HCT116 (cell line): ENCODE data around the gene RELA. TPM values are rescaled to one million over a fixed set of nuclear protein-coding genes. Genes with fewer than 3 reads are reported as not detected.

Source experiments
- ATAC-seq: fragments of 200-7000 bp; cut with Tn5 transposase; 2 replicates; pipeline ENCODE4 v1.9.1; 2020; ENCODE audit warnings: mild to moderate bottlenecking, moderate library complexity
- BruUV-seq: library from RNA; stranded (reverse); fragments of 400-500 nt; replicated peaks from 2 replicates; lab custom pipeline; 2021; lab: Mats Ljungman, UMichigan
- CTCF ChIA-PET: fragments of 300-600 bp; sonication (Branson Sonifier 250); formaldehyde crosslinking; loops from one replicate; lab custom pipeline; 2021; ENCODE audit warnings: antibody characterized with exemption; lab: Charles Lee
- POLR2A ChIA-PET: fragments of 300-600, 350-600 bp; sonication (Branson Sonifier 250); formaldehyde crosslinking; loops from one replicate; lab custom pipeline; 2021; ENCODE audit warnings: antibody characterized with exemption; lab: Charles Lee
- RAD21 ChIA-PET, 2 experiments: fragments of 300-600 bp; sonication (Branson Sonifier 250); formaldehyde crosslinking; loops; one replicate each; lab custom pipeline; 2023; ENCODE audit warnings: low total read pairs in 2 of 2; ENCODE audit not compliant: uncharacterized antibody in 2 of 2, unreplicated experiment in 2 of 2, low non-redundant PET in 1 of 2; lab: Charles Lee
- DNase-seq: peaks from one replicate; pipeline ENCODE4 v3.0.0-alpha.2; 2010; ENCODE audit warnings: low read depth, low spot score
- H2AFZ ChIP-seq: fragments of 200-600 bp; shearing (Covaris generic), sonication (generic); 2 replicates; pipeline ENCODE4 v1.6.1; 2017; ENCODE audit warnings: low read depth, mixed run types, mixed read lengths, antibody characterized with exemption, low read length; ENCODE audit not compliant: poor library complexity, severe bottlenecking
- H3K27ac ChIP-seq: 2 replicates; pipeline ENCODE4 v1.5.1; 2012; ENCODE audit warnings: low read depth, low read length
- H3K27me3 ChIP-seq: fragments of 200-600 bp; sonication (generic); 2 replicates; pipeline ENCODE4 v1.6.1; 2016; ENCODE audit warnings: mixed run types, low read length, mixed read lengths; ENCODE audit not compliant: insufficient read depth
- H3K36me3 ChIP-seq, 2 experiments: fragments of 200-500 bp in 1 of 2; fragments of 200-600 bp in 1 of 2; sonication (Bioruptor generic) in 1 of 2; sonication (generic) in 1 of 2; 2 replicates each; pipeline versions ENCODE4 v1.5.1 to v1.6.1; 2014 to 2016; ENCODE audit warnings: low read length in 2 of 2, inconsistent platforms in 1 of 2, mixed read lengths in 1 of 2, mixed run types in 1 of 2; ENCODE audit not compliant: insufficient read depth in 2 of 2, control insufficient read depth in 1 of 2
- H3K4me1 ChIP-seq, 2 experiments: fragments of 200-600 bp in 1 of 2; sonication (generic) in 1 of 2; 2 replicates each; pipeline versions ENCODE4 v1.5.1 to v1.6.1; 2012 to 2017; ENCODE audit warnings: low read length in 2 of 2, inconsistent platforms in 1 of 2, mild to moderate bottlenecking in 1 of 2, mixed read lengths in 1 of 2, mixed run types in 1 of 2, moderate library complexity in 1 of 2; ENCODE audit not compliant: insufficient read depth in 2 of 2, control insufficient read depth in 1 of 2
- H3K4me2 ChIP-seq: fragments of 200-600 bp; sonication (generic); 2 replicates; pipeline ENCODE4 v1.6.1; 2017; ENCODE audit warnings: mixed run types, low read length, mixed read lengths
- H3K4me3 ChIP-seq, 2 experiments: fragments of 200-600 bp in 1 of 2; sonication (generic) in 1 of 2; replicated peaks in 1 of 2; 2 replicates each; pipeline ENCODE4 v1.5.1; 2011 to 2016; ENCODE audit warnings: low read length in 2 of 2, control low read depth in 1 of 2, low read depth in 1 of 2, mild to moderate bottlenecking in 1 of 2, mixed read lengths in 1 of 2, mixed run types in 1 of 2
- H3K79me2 ChIP-seq: fragments of 200-600 bp; sonication (generic); 2 replicates; pipeline ENCODE4 v1.6.1; 2017; ENCODE audit warnings: mild to moderate bottlenecking, mixed run types, low read length, moderate library complexity, mixed read lengths; ENCODE audit not compliant: insufficient read depth
- H3K9ac ChIP-seq: fragments of 200-600 bp; sonication (generic); 2 replicates; pipeline ENCODE4 v1.6.1; 2016; ENCODE audit warnings: low read length, mixed read lengths
- H3K9me2 ChIP-seq: fragments of 200-600 bp; sonication (generic), shearing (Covaris generic); 2 replicates; pipeline ENCODE4 v1.6.1; 2017; ENCODE audit warnings: mixed run types, mild to moderate bottlenecking, moderate library complexity; ENCODE audit not compliant: insufficient read depth
- H3K9me3 ChIP-seq, 2 experiments: fragments of 200-500 bp in 1 of 2; fragments of 200-600 bp in 1 of 2; sonication (Bioruptor generic) in 1 of 2; sonication (generic) in 1 of 2; 2 replicates each; pipeline ENCODE4 v1.6.1; 2014 to 2017; ENCODE audit warnings: low read length in 2 of 2, mixed read lengths in 2 of 2, inconsistent platforms in 1 of 2, low read depth in 1 of 2, mild to moderate bottlenecking in 1 of 2, mixed run types in 1 of 2, moderate library complexity in 1 of 2; ENCODE audit not compliant: control insufficient read depth in 1 of 2, insufficient read depth in 1 of 2
- H4K20me1 ChIP-seq: fragments of 200-600 bp; sonication (generic), shearing (Covaris generic); 2 replicates; pipeline ENCODE4 v1.6.1; 2017; ENCODE audit warnings: mixed run types, mild to moderate bottlenecking, moderate library complexity; ENCODE audit not compliant: insufficient read depth
- CBX3 ChIP-seq: IDR thresholded peaks from 2 replicates; pipeline ENCODE4 v1.6.1; 2012; ENCODE audit warnings: low read depth
- CTCF ChIP-seq, 3 experiments: fragments of 200-600 bp in 1 of 3; sonication (generic) in 1 of 3; IDR thresholded peaks in 2 of 3; conservative IDR thresholded peaks in 1 of 3; 2 replicates each; pipeline ENCODE4 v1.5.1; 2012 to 2017; ENCODE audit warnings: low read depth in 2 of 3, low read length in 2 of 3, antibody characterized with exemption in 1 of 3, borderline replicate concordance in 1 of 3, control low read depth in 1 of 3, mild to moderate bottlenecking in 1 of 3, mixed read lengths in 1 of 3, mixed run types in 1 of 3, moderate library complexity in 1 of 3; ENCODE audit not compliant: insufficient read depth in 1 of 3
- EGR1 ChIP-seq: IDR thresholded peaks from 2 replicates; pipeline ENCODE4 v1.6.1; 2012; ENCODE audit warnings: low read depth
- EZH2 ChIP-seq: fragments of 200-600 bp; sonication (generic); IDR thresholded peaks from 2 replicates; pipeline ENCODE4 v1.6.1; 2017; ENCODE audit warnings: antibody characterized with exemption, mixed run types
- EZH2phosphoT487 ChIP-seq: fragments of 200-600 bp; IDR thresholded peaks from 2 replicates; pipeline ENCODE4 v1.6.1; 2018; ENCODE audit warnings: antibody characterized with exemption, borderline replicate concordance
- MAX ChIP-seq: IDR thresholded peaks from 2 replicates; pipeline ENCODE4 v1.6.1; 2012
- RAD21 ChIP-seq: IDR thresholded peaks from 2 replicates; pipeline ENCODE4 v1.6.1; 2012; ENCODE audit warnings: low read depth, mild to moderate bottlenecking
- SP1 ChIP-seq: IDR thresholded peaks from 2 replicates; pipeline ENCODE4 v1.6.1; 2012; ENCODE audit warnings: low read depth
- SRF ChIP-seq: IDR thresholded peaks from 2 replicates; pipeline ENCODE4 v1.6.1; 2012; ENCODE audit warnings: low read depth
- ZFX ChIP-seq: fragments of 450-650 bp; IDR thresholded peaks from 2 replicates; pipeline ENCODE4 v1.6.1; 2017
- intact Hi-C: fragments of 100-400 bp; cut with micrococcal nuclease; formaldehyde crosslinking; loops from 2 replicates; pipeline ENCODE4 v1.10.0; 2022
- total RNA-seq: library from RNA; stranded (reverse); gene quantifications from one replicate; pipeline ENCODE4 v1.2.1, GENCODE V29; 2021; ENCODE audit not compliant: unreplicated experiment

The RELA gene
- total RNA-seq, 1 experiment from 2014 or later: 78.5 TPM

- intact Hi-C loops: no loop called here
- RAD21 ChIA-PET: no interaction called here
Observed at GRCh38 chr11:65645710-65646109, 17.0 kb downstream of the RELA start.

GRCh38 chr11:65644837-65645236 lies 17.9 kb downstream of the RELA start:
- Histone ChIP-seq H2AFZ (no peak overlapping the region), H3K36me3 (peaks cover 0 to 13% of the 10 kb centered on the region in 2 experiments; a peak in 1 of 4 replicates), H3K27ac (peak overlapping the region; percentile 24; the same call in 1 of the 2 replicates), H3K9me2 (no peaks in the 10 kb centered on the region), H3K9me3 (no peaks in the 10 kb centered on the region), H3K4me2 (no peak overlapping the region), H3K27me3 (no peaks in the 10 kb centered on the region), H3K9ac (no peak overlapping the region), H4K20me1 (no peaks in the 10 kb centered on the region), H3K4me1 (peaks cover 35 to 67% of the 10 kb centered on the region in 2 experiments), H3K4me3 (no peak overlapping the region), H3K79me2 (peaks cover 2% of the 10 kb centered on the region; the same call in 1 of the 2 replicates)
- DNase-seq: no peak
- intact Hi-C loops: no loop called here
- no peak for TF ChIP-seq MAX
- TF ChIP-seq RAD21: no peak
- no peak for TF ChIP-seq EGR1
- TF ChIP-seq SRF: no peak
- TF ChIP-seq SP1: no peak
- no peak for TF ChIP-seq EZH2phosphoT487
- TF ChIP-seq EZH2: no peak
- no peak for TF ChIP-seq CTCF (IDR thresholded peaks at IDR 0.05 in 2 of 3, conservative IDR thresholded peaks at IDR 0.05 in 1 of 3; ENCODE audit: borderline replicate concordance in 1 of 3, insufficient read depth in 1 of 3, low read depth in 2 of 3, low read length in 2 of 3)
- BruUV-seq: no TSS peak
- no peak for ATAC-seq
- ChIA-PET RAD21 (no interaction called here), CTCF (no interaction called here), POLR2A (interaction anchor here (0.9 kb wide), 1 partner anchor 30 kb away, joined by 3 read pairs; the partner anchor contains the start of gene PCNX3)

More at GRCh38 chr11:65645710-65646109, 17.0 kb downstream of the RELA start:
- POLR2A ChIA-PET: interaction anchor here (2.1 kb wide), 1 partner anchor 8 kb away, joined by 9 read pairs; the partner anchor contains the start of gene SIPA1
- peak overlapping the region; percentile 21; the same call in 1 of the 2 replicates for H3K4me2 ChIP-seq
- H3K79me2 ChIP-seq: no peaks in the 10 kb centered on the region; the same call in 1 of the 2 replicates
- H3K4me1 ChIP-seq: peaks cover 40 to 75% of the 10 kb centered on the region in 2 experiments
- peaks cover 0 to 13% of the 10 kb centered on the region in 2 experiments; a peak in 1 of 4 replicates for H3K36me3 ChIP-seq
- H3K9me2 ChIP-seq: no peaks in the 10 kb centered on the region
- H3K27me3 ChIP-seq: no peaks in the 10 kb centered on the region
- no peak overlapping the region for H3K9ac ChIP-seq
- peak overlapping the region; percentile 88; the same call in 1 of the 2 replicates for H3K27ac ChIP-seq
- no peak overlapping the region for H2AFZ ChIP-seq
- no peaks in the 10 kb centered on the region for H4K20me1 ChIP-seq
- BruUV-seq: TSS peak; percentile 52
- TF ChIP-seq CTCF (IDR thresholded peaks at IDR 0.05 in 2 of 3, conservative IDR thresholded peaks at IDR 0.05 in 1 of 3; ENCODE audit: borderline replicate concordance in 1 of 3, insufficient read depth in 1 of 3, low read depth in 2 of 3, low read length in 2 of 3) (no peak), ZFX (no peak), CBX3 (no peak)
- TF ChIP-seq, all 23 proteins: peak for 0
- H3K4me3 ChIP-seq: no peak overlapping the region
- CTCF ChIA-PET: interaction anchor here (2.4 kb wide), 1 partner anchor 8 kb away, joined by 11 read pairs; the partner anchor contains the start of gene SIPA1
- DNase-seq (no peak), ATAC-seq (no peak)
- no peaks in the 10 kb centered on the region for H3K9me3 ChIP-seq
